T follicular helper cell (primary cell): ENCODE measurements around the gene TECTB.

Source experiments
- DNase-seq: peaks from one replicate; pipeline ENCODE4 v3.0.0-alpha.2; 2020; ENCODE audit warnings: low read depth

The TECTB gene

DNA sequence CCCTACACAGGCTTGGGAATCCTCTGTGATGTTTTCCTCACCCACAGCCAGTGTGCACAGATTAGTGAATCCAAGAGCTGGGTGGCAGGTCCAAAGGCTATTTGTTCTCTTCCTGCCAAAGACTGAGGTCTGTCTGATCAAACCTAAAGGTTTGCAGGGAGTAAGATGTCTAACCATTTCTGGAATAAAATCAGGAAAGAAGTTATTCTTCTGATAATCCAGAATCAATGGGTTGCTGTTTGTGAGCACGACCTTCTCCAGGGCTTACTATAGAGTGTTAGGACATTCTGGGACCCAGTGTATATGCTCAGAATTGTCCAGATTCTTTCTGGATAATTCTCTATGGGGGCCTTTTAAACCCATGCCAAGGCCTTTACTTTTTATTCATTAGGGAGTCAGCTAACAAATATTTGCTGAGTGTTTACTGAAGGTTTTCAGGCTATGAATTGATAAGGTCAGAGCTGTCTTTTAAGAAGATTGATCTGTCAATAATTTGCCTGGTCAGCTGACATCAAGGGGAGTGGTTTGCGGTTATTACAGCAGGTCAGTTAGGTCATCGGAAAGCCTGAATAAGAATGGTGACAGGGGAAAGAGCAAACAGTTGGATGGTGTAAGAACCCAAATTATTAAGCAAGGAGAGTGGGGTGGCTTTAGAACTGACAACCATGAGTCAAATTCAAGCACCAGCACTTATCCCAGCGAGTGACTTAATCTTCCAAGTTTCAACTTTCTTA, 7.5 kb upstream of the TECTB start:
- DNase-seq: no peak

DNA sequence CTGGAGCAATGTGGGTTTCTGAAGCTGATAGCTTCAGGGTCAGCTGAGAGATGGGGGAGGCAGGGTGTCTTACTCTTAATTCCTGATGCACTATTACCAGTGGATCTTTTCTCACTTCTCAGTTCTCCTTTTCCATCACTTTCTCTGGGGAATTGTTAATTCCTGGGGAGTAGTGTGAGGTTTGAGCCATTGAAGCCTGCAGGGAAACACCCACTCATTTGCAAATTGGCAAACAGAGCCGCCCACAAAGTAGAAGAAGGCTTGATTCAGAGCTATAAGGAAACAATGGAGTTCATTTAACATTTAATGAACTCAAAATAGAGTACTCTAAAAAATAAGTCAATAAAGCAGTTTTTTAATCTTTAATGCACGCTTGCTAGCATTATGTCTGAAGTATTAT, 4.3 kb upstream of the TECTB start:
- no peak for DNase-seq

- no peak for DNase-seq
Measured at GRCh38 chr10:112279433-112279832, 3.8 kb upstream of the TECTB start.

DNA sequence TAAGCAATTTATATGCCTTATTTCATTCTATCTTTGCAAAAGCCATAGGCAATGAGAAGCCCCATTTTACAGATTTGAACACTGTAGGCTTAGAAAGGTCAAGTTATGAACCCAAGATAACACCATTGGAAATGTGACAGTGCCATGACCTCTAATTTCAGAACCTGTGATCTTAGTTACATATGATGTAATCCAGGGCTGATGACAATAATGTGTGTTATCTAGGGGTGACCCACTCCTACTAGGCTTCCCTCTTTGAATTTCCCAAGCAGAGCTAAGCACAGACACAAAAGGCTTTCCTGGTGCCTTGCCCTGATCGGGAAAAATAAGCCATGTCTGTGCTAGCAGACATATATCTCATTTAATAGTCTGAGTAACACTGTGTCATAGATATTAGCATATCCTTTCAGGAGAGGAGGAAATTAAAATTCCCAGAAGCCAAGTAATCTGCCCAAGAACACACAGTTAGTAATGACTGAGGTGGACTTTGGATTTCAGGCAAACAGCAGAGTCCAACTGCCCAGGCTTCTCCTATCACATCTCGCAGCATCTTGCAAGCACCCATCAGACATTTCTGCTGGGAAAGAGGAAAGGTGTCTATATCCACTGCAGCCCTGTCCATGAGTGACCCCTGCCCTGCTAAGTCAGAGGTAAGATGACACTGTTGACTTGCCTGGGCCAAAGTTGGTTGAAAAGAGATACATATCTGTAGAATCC, 2.8 kb upstream of the TECTB start:
- no peak for DNase-seq

DNA sequence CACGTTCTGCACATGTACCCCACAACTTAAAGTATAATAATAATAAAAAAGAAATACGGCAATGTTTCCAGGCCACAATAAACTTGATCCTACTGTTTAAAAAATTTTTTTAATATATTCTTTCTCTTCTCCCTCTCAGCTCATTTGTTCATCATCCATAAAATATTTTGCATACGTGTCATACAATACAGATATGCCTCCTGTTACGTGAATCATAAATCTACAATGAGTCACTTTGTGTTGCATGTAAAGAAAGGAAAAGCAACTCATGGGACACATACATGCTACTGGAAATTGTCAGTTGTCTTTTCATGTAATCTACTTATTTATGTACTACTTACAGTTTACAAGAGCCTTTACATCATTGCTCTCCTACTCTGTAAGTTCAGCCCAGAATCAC, 1.1 kb upstream of the TECTB start:
- no peak for DNase-seq

DNA sequence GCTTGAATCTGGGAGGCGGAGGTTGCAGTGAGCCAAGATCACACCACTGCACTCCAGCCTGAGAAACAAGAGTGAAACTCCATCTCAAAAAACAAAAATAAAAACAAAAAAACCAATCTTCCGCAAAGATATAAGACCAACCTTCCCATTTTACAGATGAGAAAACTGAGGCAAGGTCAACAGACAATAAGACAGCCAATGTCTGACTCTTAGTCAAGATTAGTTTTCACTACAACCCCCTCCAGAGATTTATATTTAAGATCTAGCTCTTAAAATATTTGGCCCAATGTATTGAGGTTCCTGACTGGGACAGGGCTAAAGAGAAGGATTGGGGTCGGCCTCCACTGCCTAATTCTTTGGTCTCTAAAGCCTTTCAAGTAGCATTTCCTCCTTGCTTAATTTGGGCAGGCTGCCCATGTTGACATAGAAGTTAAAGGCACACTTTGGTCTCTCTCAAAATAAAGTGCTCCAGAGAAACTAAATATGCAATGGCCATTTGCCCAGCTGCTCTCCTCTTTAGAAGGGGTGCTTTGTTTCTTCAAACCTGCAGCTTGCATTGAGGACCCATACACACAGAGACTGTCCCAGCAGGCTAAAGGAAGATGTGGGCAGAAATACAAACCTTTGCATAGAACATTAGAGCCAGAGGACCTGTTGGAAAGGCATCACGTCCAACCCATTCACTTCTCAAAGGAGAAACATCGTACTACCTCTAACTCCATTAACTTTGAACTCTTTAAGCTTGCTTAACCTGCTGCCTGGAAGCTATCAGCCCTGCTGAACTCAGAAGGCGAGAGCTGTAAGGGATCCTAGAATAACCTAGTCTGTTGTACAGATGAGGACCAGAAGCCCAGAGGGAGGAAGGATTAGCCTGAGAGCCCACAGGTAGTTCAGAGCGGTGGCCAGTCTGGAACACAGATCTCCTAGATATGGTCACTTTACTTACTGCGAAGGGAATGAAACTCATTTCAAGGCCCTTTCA, 3.9 kb downstream of the TECTB start:
- no peak for DNase-seq

DNA sequence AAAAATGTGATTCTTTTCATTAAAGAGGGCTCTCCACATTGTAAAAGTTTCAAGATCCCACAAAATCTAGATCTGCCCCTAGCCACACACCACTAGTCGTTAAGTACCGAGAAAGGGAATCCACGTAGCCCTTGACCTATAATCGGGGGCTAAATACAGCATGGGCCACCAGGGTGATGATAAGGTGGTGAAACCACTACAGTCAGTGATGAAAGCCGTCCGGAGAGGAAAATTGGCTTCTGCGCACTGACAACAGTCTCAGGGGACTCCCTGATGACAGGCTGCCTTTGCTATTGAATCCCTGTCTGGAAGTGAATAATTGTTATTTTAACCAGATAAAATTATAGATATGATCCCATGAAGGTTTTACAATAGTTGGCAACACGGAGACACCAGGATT, 4.6 kb downstream of the TECTB start:
- DNase-seq: no peak

- DNase-seq: no peak
Measured at GRCh38 chr10:112288486-112288885, 5.3 kb downstream of the TECTB start.

DNA sequence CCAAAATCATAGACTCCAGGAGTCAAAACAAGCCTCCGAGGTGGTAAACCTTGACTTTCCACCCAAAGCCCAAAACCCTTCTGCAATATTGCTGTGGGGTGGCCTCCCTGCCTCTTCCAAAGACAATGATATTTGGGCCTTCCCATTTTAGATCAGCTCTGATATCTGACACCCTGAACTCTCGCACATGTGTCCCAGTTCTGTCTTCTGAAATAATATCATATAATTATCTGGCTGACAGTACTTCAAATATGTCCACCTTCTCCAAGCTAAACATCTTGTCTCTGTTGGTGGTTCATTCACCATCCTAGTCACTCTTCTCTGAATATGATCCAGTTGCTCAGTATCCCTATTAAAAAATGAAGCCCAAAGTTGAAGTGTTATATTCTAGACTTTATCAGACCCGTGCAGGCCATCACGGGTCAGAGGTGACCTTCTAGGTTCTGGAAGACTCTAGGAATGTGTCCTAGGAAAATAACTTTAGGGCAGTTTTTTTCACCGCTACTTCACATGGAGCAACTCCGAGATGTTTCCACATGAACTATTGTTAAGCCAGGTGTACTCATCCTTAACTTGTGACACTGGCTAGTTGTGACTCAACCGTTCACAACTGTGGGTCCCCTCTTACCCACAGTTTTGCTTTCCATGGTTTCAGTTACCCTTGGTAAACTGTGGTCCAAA, 6.3 kb downstream of the TECTB start:
- no peak for DNase-seq

DNA sequence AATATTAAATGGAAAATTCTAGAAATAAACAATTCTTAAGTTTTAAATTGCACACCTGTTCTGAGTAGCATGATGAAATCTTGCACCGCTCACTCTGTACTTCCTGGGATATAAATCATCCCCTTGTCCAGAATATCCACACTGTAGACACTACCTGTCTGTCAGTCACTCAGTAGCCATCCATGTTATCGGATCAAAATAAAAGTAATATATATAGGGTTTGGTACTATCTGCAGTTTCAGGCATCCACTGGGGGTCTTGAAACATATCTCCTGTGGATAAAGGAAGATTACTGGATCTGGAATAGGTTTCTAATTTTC, 6.8 kb downstream of the TECTB start:
- no peak for DNase-seq

DNA sequence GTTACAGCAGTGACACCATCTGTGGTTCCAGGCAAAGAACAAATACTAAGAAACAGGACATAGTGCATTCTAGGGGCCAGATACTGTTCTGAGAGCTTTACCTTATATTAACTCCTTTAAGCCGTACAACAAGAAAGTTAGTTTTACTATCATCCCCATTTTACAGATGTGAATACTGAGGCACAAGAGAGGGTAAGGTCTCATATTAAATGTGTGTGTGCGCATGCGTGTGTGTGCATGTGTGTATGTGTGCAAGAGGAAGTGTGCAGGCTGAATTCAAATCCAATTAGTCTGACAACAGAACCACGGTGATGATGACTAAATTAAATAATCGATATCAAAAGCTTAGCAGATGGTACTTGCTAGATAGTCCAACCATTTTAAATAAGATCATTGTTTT, 11.0 kb downstream of the TECTB start:
- no peak for DNase-seq

DNA sequence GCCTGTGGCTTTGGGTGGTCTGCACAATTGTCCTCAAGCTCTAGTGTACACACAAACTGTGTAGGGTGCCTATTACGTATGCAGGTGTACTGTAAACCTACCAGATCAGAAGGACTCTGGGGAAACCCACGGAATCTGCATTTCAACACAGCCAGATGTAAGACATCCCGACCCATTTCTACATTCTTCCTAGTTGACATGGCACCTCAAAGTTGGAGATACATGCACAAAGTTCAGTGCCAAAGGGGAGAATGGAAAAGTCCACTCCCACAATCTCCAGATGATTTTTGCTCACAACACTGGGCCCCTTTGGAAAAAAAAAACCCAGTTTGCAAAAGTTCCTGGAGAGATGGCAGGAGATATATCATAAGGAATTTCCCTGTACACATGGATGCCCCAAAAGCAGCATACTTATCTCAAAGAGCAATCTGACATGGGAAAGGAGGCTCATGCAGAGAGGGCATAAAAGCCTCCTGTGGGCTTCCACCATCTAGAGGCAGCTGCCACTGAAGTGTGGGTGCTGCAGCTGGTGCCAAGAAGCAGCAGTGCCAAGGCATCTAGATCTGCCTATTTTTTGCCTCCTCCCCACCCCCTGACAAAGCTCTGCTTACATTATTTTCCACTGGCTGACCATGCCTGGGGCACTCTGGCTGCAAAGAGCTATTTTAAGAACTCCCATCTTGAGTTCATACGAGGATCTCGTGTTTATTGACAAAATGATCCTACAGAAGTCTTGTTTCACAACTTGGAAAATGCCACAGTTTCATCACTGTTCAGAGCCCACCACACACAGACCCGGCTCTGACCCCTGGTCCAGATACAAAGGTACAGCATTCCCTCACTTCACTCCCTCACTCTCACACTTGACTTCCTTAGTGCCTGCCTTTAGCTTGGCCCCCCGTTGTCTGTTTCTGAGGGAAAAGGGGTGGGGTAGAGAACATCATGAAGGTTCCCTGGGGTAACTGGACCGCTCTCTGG, 12.9 kb downstream of the TECTB start:
- DNase-seq: no peak

DNA sequence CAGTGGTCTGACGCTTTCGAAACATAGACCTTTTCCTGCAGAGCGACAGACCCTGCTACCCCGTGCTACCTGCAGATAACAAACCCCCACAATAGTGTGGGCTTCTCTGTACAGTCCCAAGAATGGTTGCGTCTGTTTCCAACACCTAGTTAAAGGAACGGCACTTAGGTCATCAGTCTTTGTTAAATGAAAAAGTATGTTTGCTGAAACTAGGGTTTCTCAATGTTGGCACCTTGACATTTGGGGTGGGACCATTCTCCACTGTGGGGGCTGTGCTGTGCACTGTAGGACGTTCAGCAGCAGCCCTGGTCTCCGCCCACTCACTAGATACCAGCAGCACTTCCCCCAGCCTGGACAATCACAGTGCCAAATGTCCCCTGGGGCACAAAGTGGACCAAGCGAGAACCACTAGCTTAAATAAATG, 13.7 kb downstream of the TECTB start:
- no peak for DNase-seq

DNA sequence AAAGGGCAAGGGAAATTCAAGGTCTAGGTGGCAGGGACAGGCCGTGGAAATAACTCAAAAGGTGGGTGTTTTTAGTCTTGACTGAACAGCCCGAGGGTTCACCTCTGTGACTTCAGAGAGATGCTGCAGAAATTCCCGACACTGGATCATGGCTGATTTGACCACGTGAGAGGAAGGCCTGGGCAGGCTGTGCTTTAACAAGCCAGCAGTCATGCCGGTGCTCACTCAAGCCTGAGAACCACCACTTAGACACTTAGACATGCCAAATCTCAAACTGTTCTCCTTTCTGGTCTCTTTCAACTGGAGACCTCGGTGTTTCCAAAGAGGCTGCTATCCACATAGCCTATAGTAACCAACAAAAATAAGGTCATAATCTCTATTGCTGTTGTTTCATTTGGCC, 15.4 kb downstream of the TECTB start:
- no peak for DNase-seq

DNA sequence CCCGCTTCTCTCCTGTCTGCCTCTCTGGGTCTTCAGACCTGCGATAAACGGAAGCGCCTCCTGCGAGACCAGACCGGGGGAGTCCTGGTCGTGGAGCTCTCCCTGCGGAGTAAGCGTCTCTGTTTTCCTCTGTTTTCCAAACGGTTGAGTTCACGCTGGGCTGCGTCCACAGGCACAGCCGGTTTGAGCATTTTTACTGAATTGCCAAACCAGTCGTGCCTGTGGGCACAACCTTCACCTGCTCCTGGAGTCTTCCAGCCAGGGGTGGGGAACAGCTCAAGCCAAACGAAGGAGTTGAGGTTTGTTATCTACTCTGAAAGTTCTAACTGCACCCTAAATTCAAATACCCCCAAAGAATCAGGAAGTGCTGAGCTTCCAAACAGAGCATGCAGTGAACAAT, 16.3 kb downstream of the TECTB start:
- DNase-seq: no peak

DNA sequence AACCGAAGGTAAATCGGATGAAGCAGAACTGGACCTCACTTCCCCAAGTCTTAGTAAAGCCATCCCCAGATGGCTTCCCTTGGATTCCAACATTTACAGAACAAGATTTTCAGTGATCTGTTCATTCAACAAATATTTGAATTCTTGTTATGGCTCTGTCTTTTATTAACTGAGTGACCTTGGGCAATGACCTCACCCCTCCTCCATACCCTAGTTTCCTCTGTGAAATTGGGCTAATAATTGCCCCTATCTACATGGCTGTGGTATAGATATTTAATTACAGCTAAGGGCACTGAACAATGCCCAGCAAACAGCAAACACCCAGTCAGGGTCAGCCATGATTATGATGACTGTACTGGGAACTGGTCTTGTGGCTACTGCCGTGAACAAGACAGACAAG, 19.1 kb downstream of the TECTB start:
- no peak for DNase-seq

- no peak for DNase-seq
Measured at GRCh38 chr10:112303528-112303927, 20.3 kb downstream of the TECTB start.

- DNase-seq: no peak
Measured at GRCh38 chr10:112304267-112304859, 21.2 kb downstream of the TECTB start.

DNA sequence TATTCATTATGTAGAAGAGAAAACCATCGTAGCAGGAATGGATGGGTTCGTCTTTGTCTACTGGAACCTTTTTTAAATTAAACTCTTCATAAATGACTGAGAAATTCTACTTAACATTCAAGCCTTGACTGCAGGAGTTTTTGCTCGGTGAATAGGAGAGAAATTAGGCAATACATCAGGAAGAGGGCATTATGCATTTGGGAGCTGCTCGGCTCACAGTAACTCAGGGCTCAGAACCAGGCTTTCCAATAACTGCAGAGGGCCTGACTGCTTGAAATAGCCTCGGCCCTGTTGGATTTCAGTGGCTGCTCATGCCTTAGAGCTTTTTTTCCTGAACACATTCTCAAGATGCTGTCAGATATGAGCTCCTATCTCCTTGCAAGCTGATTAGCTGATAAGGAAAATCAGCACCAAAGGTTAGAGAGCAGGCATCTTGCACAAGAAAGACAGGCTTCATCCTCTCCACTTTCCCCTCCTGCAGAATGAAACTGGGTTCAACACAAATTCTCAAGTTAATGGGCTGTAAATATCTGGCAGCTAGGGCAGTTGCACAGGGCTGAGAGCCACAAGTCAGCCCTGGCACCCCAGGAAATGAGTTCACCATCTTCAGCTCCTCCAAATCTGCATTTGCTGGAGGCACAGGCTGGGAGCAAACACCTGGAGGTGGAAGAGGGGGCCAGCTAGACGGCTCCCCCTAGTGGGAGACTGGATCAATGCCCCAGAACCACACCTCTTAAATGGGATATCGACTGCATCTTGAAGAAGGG, 24.3 kb downstream of the TECTB start:
- DNase-seq: no peak

DNA sequence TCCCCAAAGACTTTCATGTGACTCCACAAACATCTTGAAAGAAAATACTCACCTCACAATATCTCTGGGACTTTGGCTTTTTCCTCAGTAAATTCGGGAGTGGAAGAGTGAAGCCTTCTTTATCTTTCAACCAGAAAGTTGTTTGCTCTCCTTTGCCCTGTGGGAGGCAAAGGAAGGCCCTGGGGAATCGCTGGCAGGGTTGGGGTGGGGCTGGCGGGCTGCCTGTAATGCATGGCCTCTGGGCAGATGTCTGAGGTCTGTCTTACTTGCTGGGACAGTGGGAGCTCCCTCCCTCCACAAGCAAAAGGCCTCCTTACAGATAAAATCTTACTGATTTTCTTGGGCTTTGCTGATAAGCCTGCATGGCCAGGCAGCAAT, 24.9 kb downstream of the TECTB start:
- DNase-seq: no peak
